ENCODE data around the gene PREX1.

The PREX1 gene

DNA sequence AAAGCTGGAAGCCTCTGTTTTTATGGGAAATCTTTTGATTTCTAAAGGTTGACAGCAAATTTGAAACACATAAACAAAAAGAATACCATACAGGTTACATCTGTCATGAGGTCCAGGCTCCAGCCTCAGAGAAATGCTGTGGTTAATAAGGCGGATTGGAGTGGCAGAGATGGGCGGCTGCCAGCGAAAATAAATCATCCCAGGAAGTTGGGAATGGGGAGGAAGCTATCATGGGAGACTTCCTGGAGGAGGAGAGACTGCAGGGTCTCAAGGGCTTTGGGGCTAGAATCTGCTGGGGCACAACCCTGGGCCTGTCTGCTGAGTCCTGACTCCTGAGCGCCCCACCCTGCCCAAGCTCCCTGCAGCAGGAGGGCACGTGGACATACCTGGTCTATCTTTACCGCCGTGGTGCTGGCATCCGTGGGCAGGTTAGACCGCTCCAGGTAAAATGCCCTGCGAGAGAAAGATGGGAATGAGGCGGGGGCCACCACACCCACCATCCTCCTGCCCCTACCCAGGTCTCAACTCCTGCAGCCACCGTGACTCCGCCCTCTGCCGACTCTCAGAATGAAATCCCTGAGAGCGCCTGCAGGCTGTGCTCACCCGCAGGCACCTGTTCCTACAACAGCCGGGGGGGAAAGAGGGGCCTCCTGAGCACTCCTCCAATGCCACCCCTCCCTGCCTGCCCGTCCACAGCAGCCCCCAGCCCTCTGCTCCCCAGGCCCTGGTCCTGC lies 197.3 kb downstream of the PREX1 start:
- no peak for DNase-seq

GRCh38 chr20:48629960-48630315 lies 197.9 kb downstream of the PREX1 start:
- DNase-seq: no peak

- DNase-seq: no peak
These were observed 198.5 kb downstream of the PREX1 start for GRCh38 chr20:48629069-48629959.

GRCh38 chr20:48627737-48628128 lies 200.1 kb downstream of the PREX1 start:
- no peak for DNase-seq

DNA sequence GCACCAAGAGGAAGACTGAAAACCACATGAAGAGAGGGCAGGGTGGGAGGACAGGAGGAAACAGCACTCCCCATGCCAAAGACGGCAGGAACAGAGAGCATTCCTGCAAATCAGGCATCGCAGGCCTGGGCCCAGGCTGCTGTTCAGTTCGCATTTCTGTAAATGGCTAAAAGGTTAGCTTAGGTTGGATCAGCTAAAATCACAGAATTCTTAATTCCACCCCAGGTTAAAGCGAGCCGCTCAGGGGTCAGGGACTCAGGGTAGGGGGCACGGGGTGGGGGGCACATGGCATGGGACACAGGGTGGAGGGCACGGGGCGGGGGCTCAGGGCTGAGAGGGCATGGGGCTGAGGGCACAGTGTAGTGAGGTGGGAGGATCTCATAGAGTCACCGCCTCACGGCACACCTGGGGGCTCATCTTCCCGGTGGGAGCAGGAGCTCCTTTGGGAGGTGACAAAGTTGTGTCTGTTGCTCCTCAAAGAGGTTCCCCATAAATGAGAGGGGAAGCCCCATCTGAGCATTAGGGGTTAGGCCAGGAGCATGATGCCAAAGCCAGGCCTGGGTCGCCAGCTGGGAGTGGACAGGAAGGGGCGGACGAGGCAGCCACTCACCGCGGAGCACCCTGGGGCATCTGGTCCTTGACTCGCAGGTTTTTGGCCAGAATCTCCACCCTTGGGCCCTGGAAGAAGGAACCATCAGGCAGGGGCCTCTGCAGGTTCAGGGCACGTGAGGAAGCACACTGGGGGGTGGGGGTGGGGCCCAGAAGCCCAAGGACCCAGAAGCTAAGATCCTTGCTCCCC lies 200.7 kb downstream of the PREX1 start:
- no peak for DNase-seq

DNA sequence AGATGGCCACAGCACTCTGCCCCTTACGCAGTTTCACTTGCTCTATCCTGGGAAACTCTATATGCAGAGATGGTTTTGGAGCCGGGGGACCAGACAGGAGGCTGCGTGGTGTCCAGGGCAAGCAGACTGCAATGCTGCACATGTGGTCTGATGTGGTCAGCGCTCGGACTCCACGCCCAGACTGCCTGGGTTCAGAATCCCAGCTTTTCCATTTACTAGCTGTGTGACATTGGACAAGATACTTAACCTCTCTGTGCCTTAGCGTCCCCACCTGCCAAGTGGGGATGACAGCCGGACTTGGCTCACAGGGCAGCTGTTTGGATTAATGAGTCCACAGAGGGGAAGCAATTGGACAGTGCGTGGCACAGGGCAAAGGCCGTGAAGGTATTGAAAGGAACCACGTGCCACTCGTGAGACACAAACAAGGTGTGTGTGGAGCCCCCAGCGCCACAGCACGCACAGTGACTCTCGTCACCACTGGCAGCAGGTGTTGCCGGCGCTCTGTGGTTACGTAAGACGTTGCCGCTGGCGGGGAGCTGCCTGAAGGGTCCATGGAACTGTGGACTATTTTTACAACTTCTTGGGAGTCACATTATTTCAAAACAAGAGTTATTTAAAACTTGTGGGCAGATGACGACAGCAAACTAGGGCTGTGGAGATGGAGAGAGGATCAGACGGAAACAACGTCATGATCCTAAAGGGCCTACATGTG lies 201.4 kb downstream of the PREX1 start:
- DNase-seq: no peak

- no peak for DNase-seq
These were observed 202.5 kb downstream of the PREX1 start for GRCh38 chr20:48625136-48625900.

GRCh38 chr20:48624315-48625020 lies 203.3 kb downstream of the PREX1 start:
- DNase-seq: no peak

GRCh38 chr20:48623906-48624265 lies 203.9 kb downstream of the PREX1 start:
- DNase-seq: no peak

DNA sequence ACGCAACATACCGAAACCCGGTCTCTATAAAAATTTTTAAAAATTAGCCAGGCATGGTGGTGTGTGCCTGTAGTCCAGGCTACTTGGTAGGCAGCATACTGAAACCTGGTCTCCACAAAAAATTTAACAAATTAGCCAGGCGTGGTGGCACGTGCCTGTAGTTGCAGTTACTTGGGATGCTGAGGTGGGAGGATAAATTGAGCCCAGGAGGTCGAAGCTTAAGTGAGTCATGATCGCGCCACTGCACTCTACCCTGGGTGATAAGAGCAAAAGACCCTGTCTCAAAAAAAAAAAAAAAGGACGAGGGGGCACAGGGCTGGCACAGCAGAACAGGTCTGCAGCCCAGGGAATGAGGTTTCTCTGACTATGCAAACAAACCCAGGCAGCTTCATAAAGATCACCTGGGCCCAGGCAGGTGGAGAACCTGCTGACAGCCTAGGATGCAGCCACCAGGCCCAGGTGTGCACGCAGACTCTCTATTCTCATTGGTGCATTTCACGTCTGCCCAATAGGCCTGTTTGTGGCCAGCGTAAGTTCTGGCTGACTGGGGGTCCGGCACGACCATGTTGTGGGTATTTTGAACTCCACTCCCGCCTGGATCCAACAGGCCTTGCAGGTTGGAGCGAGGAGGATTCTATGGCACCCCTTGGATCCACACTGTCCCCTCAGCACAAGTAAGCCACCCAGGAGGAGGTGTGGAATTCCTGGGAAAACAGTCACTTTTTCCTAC lies 204.5 kb downstream of the PREX1 start:
- DNase-seq: no peak

- DNase-seq: no peak
These were observed 205.4 kb downstream of the PREX1 start for GRCh38 chr20:48622421-48622820.

DNA sequence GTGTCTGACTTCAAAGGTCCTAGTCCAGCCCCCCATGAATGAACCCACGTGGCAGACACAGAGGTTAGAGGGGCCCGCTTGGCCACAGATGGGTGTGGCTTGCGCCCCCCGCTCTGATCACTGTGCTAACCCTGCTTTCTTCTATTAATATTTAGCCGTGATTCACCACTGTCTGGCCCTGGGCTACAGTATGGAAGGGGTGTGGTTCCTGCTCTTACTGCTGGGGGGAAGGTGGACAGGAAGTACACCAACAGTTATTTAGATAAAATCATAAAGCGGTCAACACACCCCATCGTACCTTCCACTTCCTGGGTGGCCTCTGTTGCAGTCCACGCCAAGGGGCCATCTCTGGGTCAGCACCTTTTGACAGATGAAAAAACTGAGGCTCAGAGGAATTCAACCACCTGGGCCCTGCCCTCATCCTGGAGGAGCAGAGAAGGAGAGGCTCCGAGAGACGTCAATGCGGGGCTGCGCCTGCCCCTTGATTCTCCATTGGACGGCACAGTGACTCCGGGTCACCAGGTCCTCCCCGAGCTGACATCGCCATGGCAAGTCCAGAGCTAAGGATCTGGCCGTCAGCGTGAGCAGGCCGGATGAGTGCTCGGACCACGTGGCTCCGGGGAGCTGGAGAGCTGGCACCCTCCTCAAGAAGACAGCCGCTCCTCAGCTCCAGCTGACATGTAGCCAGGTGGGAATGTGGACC lies 206.3 kb downstream of the PREX1 start:
- no peak for DNase-seq

DNA sequence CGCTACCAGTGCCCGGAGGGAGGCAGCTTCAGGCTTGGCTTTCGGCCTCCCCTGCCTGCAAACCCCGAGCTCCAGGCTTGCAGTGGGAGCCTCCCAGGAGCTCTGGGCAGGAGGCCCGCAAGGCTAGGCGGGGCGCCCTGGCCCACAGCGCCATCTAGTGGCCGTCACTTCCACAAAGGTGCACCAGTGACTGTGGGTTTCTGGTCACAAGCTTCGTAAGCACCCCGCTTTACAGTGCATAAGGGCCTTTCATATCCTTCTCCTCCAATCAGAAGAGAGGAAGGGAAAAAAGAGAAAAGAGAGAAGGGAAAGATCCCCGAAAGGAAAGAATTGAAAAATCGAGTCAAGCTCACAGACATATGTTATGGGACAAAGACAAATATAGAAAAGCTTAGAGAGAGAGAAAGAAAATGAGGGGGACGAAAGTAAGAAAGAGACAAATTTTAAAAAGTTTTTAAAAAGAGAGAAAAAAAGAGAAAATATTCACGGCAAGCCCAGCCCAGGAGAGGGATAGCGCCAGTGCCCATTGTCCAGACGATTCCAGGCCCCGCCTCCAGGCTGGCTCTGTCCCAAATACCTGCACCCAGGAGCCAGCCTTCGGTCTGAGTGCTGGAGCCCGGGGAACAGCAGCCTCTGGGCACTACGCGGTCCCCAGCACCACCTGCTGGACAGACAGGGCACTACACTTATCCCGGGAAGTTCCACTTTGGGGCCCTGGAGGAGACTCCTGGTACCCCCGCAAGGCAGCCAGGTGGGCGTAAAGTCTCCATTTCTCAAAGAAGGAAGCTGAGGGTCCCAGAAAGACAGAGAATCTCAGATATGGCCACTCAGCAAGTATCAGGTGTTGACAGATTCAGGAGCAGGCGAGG lies 207.1 kb downstream of the PREX1 start:
- DNase-seq: peak; percentile 47

- no peak for DNase-seq
These were observed 207.7 kb downstream of the PREX1 start for GRCh38 chr20:48620154-48620506.

DNA sequence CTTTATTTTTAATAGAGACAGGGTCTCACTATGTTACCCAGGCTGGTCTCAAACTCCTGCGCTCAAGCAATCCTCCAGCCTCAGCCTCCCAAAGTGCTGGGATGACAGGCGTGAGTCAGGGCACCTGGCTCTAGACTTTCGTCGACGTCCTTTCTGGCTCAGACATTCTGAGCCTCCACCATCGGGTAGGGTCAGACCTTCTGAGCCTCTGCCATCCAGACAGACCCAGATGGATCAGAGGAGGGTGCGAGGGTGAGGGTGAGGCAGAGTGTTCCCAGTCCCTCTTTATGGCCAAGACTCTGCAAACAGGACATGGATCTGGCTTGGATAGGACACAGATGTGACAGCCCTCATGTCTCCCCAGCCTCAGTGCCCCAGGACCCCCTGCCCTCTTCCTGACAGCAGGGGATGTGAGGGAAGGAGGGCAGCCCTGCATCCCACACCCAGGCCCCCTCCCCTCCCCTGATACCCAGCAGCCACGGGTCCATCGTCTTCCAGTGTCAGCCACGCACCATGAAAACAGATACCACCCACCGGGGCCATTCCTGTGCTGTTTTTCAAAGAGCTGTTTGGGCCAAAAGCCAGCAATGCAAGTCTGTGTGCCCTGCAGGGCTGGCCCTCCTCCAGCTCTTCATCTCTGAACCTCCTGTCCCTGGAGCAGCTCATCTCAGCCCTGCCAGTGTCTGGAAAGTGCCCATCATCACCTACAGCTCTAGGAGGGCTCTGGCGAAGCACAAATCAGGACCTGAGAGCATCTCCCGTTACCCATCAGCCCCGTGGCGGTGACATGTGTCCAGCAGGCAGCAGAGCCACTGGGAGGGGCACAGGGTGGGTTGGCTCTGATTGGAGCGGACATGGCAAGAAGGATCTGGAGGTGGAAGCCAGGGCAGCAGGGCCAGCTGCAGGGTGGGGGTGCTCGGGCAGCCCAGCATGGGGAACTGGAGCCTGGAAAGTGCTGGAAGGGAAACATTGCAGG lies 208.4 kb downstream of the PREX1 start:
- no peak for DNase-seq

DNA sequence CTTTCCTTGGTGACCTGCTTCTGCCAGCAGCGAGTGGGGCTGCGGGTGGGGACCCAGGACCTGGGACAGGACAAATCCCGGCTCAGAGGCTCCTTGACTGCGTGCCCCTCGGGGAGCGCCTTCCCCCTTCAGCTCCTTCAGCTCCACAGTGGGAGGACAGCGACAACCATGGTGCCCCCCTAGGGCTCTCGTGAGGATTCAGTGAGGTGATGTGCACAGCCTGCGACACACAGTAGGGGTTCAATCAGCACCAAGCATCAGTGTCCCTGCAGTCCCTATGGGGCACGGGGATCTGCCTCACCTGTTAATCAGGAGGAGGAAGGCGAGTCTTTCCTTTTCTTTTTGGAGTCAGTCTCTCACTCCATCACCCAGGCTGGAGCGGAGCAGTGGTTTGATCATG lies 209.2 kb downstream of the PREX1 start:
- no peak for DNase-seq

GRCh38 chr20:48618052-48618451 lies 209.7 kb downstream of the PREX1 start:
- DNase-seq: no peak

DNA sequence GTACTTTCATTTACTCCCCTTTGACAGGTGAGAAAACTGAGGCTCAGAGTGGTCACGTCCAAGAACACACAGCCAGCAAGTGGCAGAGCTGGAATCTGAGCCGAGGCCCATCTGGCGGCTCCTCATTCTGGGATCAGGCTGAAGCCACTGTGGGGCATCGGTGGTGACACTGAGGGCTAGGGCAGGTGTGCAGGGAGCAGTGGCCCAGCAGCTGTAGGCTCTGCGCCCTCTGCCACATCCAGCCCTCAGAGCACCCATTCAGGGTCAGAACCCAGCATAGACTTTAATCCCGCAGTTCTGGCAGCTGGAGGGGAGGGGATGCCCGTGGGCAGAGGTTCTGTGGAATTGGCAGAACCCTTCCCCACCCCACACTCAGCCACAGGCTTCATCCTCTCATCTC lies 210.3 kb downstream of the PREX1 start:
- DNase-seq: no peak
